ENCODE measurements around the gene VAC14.

DNA sequence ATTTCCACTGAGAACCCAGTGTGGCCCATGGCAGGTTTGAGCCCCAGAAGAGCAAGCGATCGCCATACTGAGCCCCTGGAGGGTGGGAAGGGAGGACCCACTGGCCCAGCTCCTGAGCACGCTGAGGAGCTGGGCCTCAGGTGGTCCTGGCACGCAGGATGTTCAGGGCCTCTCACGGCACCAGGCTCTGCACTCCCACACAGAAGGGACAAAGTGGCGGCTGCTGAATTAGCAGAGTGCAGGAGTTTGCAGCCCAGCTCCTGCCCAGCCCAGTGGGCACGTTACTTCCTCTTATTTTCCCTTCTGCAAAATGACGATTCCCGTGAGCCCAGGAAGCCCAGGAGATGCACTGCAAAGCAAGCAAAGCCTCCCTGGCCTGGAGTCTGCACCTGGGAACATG is 72.8 kb downstream of the VAC14 start:
- TF ChIP-seq CEBPB (IDR thresholded peaks at IDR 0.05) (no peak), NFIC (IDR thresholded peaks at IDR 0.05) (no peak)
